HTERT RPE-1 (cell line): ENCODE results near the gene KLHL7.
"Not testable (repeated sequence)": the region's sequence is repeated elsewhere in the genome, so short reads cannot be mapped to it uniquely, and the experiment has no call there.

Experiments
- in situ Hi-C: fragments of 300-500 bp; cut with MboI; formaldehyde crosslinking; loops from 4 replicates; pipeline ENCODE4 v1.14.3; 2020; ENCODE audit warnings: low sequenced_read_pairs

Gene KLHL7

GRCh38 chr7:23212395-23212794 is 106.8 kb downstream of the KLHL7 start:
- in situ Hi-C loops: no loop called here

DNA sequence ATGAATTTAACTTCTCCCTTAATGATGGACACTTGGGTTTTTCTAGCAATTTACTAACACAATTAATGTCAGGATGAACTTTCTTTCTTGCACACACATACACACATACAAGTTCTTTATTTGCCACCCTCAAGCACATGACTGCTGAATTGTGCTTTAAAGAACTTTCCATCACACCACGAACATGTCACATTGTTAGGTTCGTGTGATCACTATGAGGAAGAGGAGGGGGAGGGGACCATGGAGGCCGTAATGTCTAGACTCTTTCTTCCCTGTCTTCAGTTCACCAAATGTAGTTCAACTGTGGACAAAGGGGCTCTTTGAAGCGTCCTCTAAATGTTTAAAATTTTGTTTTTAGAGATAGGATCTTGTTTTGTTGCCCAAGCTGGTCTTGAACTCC is 107.3 kb downstream of the KLHL7 start:
- in situ Hi-C loops: no loop called here

DNA sequence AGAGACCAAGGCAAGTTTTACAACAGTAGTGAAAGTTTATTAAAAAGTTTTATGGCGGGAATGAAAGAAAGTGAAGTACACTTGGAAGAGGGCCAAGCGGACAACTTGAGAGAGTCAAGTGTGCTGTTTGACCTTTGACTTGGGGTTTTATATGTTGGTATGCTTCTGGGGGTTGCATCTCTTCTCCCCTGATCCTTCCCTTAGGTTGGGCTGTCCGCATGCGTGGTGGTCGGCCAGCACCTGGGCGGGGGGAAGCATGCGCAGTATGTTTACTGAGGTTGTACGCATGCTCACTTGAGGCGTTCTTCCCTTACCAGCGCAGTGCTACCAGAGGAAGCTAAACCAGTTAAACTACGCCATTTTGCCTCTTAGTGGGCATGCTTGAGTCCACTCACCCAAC is 108.2 kb downstream of the KLHL7 start:
- in situ Hi-C loops: no loop called here

DNA sequence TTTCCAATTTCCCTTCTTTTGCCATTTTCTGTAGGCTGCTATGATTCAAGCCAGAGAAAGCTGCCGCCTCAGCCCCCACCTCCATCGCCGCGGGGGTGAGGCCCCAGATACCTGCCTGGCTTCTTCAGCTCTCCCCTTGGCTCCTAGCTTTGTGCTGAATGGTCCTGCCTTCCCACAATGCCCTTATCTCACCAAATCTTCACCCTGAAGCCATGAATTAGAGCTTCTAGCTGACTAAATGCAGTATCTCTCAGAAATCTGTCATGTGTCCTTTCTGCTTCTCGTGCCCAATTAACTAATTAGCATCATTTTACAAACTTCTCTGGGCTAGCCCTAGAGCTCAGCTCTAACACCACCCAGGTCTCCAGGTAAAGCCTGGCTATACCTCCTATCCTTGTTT is 108.8 kb downstream of the KLHL7 start:
- in situ Hi-C loops: no loop called here

- in situ Hi-C loops: no loop called here
These were observed 109.4 kb downstream of the KLHL7 start for GRCh38 chr7:23214938-23215337.

DNA sequence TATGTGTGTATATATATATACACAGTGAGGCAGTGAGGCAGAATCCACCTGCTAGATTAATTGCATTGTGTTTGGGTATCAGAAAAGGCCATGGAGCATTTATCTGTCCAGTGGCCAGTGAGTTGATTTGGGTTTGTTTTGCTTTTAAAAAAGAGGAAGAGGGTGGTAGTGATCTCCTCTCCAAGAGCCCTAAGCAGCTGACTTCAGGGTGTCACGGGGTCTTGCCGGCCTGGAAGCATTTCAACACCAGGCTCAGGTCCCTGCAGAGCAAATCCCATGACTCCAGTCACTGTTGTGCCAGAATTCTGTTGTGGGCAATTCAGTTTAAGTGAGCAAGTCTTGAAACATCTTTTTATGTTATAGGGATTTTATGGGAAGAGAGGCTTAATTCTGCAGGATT is 110.4 kb downstream of the KLHL7 start:
- in situ Hi-C loops: no loop called here

GRCh38 chr7:23218196-23218595 is 112.6 kb downstream of the KLHL7 start:
- in situ Hi-C loops: no loop called here

DNA sequence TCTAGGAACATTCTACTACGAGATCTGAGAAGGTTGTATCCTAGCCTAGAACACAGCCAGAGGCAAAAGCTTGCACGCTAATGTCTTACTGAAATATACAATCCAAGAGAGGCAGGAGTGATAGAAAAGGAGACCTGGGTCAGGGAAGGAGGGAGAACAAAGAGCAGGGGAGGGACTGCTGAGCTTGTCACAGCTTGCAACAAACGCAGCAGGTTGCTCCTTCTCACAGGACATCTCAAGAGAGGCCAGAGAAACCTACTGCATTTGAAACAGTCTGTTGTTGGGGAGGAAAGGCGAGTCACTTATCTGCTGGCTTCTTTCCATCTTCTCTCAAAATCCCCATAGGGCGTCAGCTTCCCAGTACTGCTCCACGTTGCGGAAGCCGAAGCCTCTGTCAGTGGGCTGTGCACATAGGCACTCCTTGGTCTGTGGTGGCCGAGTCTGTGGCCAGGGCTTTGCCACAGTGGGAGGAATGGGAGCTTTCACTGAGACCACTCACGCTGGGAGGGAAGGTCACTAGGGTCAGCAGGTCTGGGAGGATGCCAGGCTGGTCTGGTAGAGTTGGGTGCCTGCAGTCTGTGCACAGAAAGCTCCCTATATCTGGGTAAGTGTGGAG is 115.2 kb downstream of the KLHL7 start:
- in situ Hi-C loops: no loop called here

- in situ Hi-C loops: no loop called here
These were observed 117.0 kb downstream of the KLHL7 start for GRCh38 chr7:23222439-23223030.

DNA sequence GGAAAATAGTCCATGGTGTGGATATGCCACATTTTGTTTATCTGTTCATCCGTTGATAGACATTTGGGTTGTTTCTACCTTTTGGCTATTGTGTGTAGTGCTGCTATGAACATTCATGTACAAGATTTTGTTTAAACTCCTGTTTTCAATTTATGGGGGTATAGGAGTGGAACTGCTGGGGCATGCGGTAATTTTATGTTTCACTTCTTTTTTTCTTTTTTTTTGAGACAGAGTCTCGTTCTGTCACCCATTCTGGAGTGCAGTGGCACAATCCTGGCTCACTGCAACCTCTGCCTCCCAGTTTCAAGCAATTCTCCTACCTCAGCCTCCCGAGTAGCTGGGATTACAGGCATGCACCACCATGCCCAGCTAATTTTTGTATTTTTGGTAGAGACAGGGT is 118.8 kb downstream of the KLHL7 start:
- in situ Hi-C loops: not testable (repeated sequence)

GRCh38 chr7:23226844-23227450 is 121.4 kb downstream of the KLHL7 start:
- in situ Hi-C loops: no loop called here
